ENCODE measurements around the gene ECE2.
A peak's percentile ranks its signal among the peaks of the same experiment; 100 is the strongest.

The ECE2 gene

GRCh38 chr3:184277366-184277765 lies 1.5 kb downstream of the ECE2 start:
- DNase-seq: no peak

- DNase-seq: no peak
Observed at GRCh38 chr3:184282941-184283340, 7.1 kb downstream of the ECE2 start.

DNA sequence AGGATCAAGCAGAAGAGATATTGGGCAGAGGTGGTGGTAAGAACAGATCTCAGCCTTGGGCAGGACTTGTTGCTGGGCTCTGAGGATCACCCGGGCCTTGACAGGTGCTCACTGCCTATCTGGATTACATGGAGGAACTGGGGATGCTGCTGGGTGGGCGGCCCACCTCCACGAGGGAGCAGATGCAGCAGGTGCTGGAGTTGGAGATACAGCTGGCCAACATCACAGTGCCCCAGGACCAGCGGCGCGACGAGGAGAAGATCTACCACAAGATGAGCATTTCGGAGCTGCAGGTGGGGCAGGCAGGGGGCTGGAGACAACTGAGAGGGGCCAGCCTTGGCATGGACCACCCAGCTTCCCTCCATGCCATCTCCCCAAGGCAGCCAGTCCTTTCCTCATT lies 7.9 kb downstream of the ECE2 start:
- DNase-seq: no peak

- DNase-seq: peak; percentile 92
Observed at GRCh38 chr3:184284696-184285095, 8.9 kb downstream of the ECE2 start.

DNA sequence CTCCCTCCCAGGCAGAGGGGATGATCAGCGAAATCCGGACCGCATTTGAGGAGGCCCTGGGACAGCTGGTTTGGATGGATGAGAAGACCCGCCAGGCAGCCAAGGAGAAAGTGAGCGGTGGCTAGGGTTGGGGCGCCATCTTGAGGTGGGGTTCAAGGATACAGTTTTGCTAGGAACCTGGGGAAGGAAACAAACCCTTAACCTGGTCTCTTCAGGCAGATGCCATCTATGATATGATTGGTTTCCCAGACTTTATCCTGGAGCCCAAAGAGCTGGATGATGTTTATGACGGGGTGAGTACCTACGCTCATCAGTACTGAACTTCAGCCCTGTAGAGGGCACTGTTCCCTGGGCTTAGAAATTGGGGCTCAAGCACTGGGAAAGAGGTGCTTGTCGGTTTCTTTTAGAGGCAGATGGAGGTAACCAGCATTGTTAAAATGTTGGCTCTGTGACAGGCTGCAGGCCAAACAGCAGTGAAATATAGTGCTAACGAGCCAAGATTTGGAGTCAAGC lies 13.7 kb downstream of the ECE2 start:
- peak; percentile 82 for DNase-seq

DNA sequence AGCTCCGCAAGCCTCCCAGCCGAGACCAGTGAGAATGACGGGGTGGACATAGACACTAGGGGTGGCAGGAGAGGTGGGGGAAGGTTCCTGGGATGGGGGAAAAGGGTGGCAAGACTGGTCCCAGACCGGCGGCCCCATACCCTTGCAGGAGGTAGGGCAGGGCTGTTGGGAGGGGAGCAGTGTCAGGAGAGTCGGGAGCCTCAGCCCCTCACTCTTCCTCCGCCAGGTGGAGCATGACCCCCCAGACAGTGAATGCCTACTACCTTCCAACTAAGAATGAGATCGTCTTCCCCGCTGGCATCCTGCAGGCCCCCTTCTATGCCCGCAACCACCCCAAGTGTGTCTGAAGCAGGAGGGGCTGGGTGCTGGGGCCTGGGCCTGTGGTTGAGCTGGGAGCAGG lies 14.5 kb downstream of the ECE2 start:
- no peak for DNase-seq

GRCh38 chr3:184291044-184291737 lies 15.4 kb downstream of the ECE2 start:
- DNase-seq: no peak

GRCh38 chr3:184291738-184292445 lies 16.1 kb downstream of the ECE2 start:
- no peak for DNase-seq

DNA sequence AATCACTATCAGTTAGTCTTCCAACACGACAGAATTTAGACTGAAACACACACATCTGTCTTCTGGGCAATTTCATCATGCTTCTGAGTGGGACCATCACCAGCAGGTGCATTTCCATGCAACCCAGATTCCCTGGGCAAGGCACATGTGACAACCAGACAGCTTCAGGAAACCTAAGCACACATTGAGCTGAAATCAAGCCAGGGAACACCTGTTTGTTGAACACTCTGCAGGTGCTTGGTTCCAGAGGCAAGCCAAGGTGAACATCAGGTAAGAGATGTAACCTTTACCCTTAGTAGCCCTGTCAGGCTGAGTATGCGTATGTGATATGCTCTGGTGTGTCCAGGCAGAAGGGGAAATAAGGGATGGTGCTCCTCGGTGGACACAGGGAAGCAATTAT lies 19.9 kb downstream of the ECE2 start:
- peak; percentile 69 for DNase-seq

DNA sequence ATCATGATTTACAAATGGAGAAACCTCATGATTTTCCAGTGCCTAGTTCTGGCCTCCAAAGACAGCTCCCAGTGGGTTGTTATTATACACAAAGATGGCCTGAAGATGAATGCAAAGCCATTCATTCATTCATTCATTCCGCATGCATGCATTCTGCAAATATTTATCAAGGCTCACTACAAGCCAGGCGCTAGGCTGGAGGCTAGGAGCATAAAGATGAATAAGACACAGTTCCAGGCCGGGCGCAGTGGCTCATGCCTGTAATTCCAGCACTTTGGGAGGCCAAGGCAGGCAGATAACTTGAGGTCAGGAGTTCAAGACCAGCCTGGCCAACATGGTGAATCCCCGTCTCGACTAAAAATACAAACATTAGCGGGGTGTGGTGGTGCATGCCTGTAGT lies 20.8 kb downstream of the ECE2 start:
- no peak for DNase-seq

DNA sequence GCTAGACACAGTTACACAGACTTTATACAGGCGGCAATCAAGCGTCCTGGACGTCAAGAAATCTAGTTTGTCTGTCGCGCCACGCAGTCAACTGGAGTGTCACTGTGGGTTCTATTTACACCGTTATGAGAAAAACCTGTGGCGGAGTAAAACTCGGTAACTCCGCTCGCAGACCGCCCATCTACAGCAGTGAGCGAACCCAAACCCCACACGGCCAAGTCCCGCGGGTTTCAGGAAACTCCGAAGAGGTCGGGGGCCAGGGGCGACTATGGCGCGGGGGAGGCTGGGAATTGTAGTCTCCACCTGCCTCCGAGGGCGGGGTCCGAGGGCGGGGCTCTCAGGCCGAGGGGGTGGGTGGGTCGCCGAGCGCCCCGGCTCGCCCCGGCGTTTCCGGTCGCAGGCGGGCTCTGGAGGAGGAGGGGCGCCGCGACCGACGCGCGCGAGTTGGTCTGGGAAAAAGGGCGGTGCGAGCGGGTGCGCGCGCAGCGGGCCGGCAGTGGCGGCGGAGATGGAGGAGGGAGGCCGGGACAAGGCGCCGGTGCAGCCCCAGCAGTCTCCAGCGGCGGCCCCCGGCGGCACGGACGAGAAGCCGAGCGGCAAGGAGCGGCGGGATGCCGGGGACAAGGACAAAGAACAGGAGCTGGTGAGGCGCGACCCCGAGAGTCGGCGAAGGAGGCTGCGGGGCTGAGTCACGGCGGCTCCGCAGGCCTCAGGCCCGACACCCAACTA lies 23.1 kb downstream of the ECE2 start, which contains the start of gene PSMD2:
PSMD2 (plus strand) TSS at position 483 of the 729 bp plus-strand sequence; CDS start at position 509, 26 bp downstream.
- peak; percentile 100 for DNase-seq

DNA sequence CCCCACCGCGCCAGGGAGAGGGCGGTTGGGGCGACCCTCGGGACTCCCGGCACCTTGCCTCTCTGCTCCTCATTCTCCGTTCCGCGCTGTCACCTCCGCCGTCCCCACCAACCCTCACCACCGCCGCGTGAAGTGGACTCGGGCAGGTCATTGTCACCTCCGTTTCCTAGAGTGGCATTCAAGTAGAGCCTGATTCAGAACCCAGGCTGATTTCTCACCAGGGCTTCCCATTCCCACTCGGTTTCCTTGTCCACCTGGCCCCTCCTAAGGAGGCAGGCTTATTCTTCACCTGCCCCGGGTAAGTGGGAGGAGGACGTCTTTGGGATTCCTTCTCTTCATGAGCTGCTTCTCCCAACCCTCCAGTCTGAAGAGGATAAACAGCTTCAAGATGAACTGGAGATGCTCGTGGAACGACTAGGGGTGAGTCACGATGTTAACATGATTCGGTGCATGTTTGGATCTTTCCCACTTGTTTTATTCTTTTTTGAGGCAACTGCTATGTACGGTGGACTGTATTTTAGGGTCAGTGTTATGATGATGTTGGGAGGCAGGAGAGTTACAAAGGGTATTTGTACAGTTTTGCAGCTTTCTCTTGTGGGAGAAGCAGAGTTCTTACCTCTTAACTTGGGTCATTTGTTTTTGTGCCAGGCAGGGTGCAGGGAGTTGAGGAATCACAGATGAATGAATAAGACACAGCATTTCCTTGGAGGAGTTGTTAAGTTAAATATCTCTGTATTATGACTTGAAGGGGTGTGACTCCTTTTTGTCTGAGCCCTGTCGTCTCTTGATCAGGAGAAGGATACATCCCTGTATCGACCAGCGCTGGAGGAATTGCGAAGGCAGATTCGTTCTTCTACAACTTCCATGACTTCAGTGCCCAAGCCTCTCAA lies 23.9 kb downstream of the ECE2 start:
- DNase-seq: no peak

- no peak for DNase-seq
Observed at GRCh38 chr3:184300378-184300720, 24.5 kb downstream of the ECE2 start.

GRCh38 chr3:184305577-184305976 lies 29.8 kb downstream of the ECE2 start:
- no peak for DNase-seq

- DNase-seq: no peak
Observed at GRCh38 chr3:184306341-184306972, 30.6 kb downstream of the ECE2 start.

- DNase-seq: no peak
Observed at GRCh38 chr3:184307915-184308314, 32.1 kb downstream of the ECE2 start.

DNA sequence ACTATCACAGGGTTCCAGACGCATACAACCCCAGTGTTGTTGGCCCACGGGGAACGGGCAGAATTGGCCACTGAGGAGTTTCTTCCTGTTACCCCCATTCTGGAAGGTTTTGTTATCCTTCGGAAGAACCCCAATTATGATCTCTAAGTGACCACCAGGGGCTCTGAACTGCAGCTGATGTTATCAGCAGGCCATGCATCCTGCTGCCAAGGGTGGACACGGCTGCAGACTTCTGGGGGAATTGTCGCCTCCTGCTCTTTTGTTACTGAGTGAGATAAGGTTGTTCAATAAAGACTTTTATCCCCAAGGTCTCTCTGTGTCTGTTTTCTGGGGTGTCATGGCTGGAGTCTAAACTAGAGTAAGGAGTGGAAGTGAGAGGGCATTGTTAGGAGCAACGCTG lies 32.9 kb downstream of the ECE2 start:
- no peak for DNase-seq

GRCh38 chr3:184311633-184312032 lies 35.8 kb downstream of the ECE2 start:
- DNase-seq: no peak

DNA sequence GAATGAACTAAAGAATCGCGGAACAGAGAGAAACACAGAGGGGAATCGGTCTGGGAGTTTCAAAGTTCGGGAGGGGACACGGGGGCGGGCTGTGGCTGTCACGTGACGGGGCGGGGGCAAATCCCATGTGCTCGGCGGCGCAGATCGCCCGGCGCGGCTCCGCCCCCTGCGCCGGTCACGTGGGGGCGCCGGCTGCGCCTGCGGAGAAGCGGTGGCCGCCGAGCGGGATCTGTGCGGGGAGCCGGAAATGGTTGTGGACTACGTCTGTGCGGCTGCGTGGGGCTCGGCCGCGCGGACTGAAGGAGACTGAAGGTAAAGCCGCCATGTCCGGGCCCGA lies 38.5 kb downstream of the ECE2 start, which contains the start of gene EIF4G1:
EIF4G1 (plus strand) TSS at position 244 of the 337 bp plus-strand sequence. CDS start 1,191 bp downstream, outside the sequence.
- peak; percentile 99 for DNase-seq

DNA sequence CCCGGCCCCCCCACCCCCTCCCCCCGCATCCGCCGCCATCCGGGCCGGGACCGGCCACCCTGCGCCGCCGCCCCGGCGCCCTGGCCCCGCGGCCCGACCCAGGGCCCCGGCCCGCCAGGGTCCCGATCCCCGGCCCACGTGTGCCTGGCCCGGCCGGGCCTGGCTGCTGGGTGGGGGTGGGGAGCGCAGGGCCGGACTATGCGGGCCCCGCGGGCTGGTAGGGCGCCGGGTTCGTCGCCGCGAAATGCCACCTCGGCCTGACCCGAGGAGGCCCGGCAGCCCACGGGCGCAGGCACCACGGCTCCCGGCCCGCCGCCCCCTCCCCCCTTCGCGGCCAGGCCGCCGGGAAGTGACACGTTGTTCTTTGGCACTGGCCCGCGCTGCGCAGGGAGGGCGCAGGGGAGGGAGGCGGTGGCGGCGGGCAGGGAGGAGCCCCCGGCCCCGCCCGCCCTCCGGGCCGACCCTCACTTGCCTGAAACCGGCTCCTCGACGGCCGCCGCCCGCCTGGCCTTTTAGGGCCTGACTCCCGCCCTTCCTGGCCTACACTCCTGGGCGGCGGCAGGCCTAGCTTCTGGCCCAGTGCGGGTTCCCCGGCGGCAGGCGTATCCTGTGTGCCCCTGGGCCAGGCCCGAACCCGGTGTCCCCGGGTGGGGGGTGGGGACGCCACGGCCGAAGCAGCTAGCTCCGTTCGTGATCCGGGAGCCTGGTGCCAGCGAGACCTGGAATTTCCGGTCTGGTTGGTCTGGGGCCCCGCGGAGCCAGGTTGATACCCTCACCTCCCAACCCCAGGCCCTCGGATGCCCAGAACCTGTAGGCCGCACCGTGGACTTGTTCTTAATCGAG lies 39.1 kb downstream of the ECE2 start:
- peak; percentile 72 for DNase-seq

DNA sequence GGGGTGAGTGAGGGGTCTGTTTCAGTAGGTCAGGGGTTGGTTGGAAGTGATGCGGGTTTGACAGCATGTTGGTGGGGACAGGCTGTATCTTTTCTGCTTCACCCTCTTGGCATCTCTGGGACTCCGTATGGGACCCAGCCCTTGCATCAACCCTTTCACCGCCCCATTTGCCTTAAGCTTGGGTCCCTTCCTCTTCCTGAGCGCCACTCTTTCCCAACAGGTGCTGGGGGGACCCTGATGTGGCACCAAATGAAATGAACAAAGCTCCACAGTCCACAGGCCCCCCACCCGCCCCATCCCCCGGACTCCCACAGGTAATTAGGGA lies 39.7 kb downstream of the ECE2 start:
- DNase-seq: no peak
